Activated CD8-positive, alpha-beta memory T cell treated with anti-CD3 and anti-CD28 coated beads, Interleukin-2, amount 50 U/mL, for 48 hours (primary cell): ENCODE measurements around the gene GPR146.

Experiments
- DNase-seq: peaks from one replicate; pipeline ENCODE4 v3.0.0-alpha.2; 2020

GPR146 gene

GRCh38 chr7:1011297-1012003 is 32.9 kb upstream of the GPR146 start:
- DNase-seq, result no peak

- no peak for DNase-seq
These were observed 32.2 kb upstream of the GPR146 start for GRCh38 chr7:1012004-1012715.

- DNase-seq, result no peak
These were observed 31.6 kb upstream of the GPR146 start for GRCh38 chr7:1012716-1013095.

GRCh38 chr7:1013581-1013980 is 30.8 kb upstream of the GPR146 start:
- no peak for DNase-seq

GRCh38 chr7:1014681-1015080 is 29.7 kb upstream of the GPR146 start:
- no peak for DNase-seq

GRCh38 chr7:1015196-1016121 is 28.9 kb upstream of the GPR146 start:
- no peak for DNase-seq

GRCh38 chr7:1016577-1017531 is 27.5 kb upstream of the GPR146 start:
- DNase-seq, result no peak

- no peak for DNase-seq
These were observed 26.6 kb upstream of the GPR146 start for GRCh38 chr7:1017586-1018333.

- no peak for DNase-seq
These were observed 26.0 kb upstream of the GPR146 start for GRCh38 chr7:1018334-1018695.

GRCh38 chr7:1019255-1019785 is 25.0 kb upstream of the GPR146 start:
- DNase-seq, result no peak

GRCh38 chr7:1019789-1020610 is 24.3 kb upstream of the GPR146 start:
- DNase-seq, result no peak

- no peak for DNase-seq
These were observed 23.5 kb upstream of the GPR146 start for GRCh38 chr7:1020849-1021251.

GRCh38 chr7:1021366-1021765 is 23.0 kb upstream of the GPR146 start:
- no peak for DNase-seq

GRCh38 chr7:1021931-1022330 is 22.4 kb upstream of the GPR146 start:
- no peak for DNase-seq

- DNase-seq, result no peak
These were observed 22.0 kb upstream of the GPR146 start for GRCh38 chr7:1022356-1022755.

- DNase-seq, result no peak
These were observed 21.4 kb upstream of the GPR146 start for GRCh38 chr7:1022801-1023465.

- DNase-seq, result no peak
These were observed 20.0 kb upstream of the GPR146 start for GRCh38 chr7:1024331-1024841.

GRCh38 chr7:1024876-1025742 is 19.2 kb upstream of the GPR146 start:
- DNase-seq, result no peak
